A673 (cell line): ENCODE results near the gene DCHS1. TPM values are rescaled to one million over a fixed set of nuclear protein-coding genes. Genes with fewer than 3 reads are reported as not detected.
"Not testable (repeated sequence)": the region's sequence is repeated elsewhere in the genome, so short reads cannot be mapped to it uniquely, and the experiment has no call there.

Source experiments
- BruUV-seq: library from RNA; stranded (reverse); fragments of 400-500 nt; replicated peaks from 2 replicates; lab custom pipeline; 2021; lab: Mats Ljungman, UMichigan
- CTCF ChIA-PET: fragments of 300-600 bp; sonication (Branson Sonifier 250); formaldehyde crosslinking; loops from one replicate; lab custom pipeline; 2022; ENCODE audit warnings: antibody characterized with exemption; lab: Charles Lee
- POLR2A ChIA-PET: fragments of 300-600 bp; sonication (Branson Sonifier 250); formaldehyde crosslinking; loops from one replicate; lab custom pipeline; 2022; ENCODE audit warnings: antibody characterized with exemption; ENCODE audit not compliant: low non-redundant PET; lab: Charles Lee
- DNase-seq: peaks from one replicate; pipeline ENCODE4 v3.0.0-alpha.2; 2015; ENCODE audit warnings: low spot score
- H3K27ac ChIP-seq: fragments of 200-600 bp; sonication (generic); 2 replicates; pipeline ENCODE4 v1.5.1; 2016; ENCODE audit warnings: mixed run types, low read depth, mild to moderate bottlenecking, mixed read lengths, antibody characterized with exemption, low read length; ENCODE audit not compliant: poor library complexity, severe bottlenecking
- H3K27me3 ChIP-seq: fragments of 200-600 bp; sonication (generic); replicated peaks from 2 replicates; pipeline ENCODE4 v1.6.1; 2017; ENCODE audit warnings: mixed run types, low read depth, mild to moderate bottlenecking, mixed read lengths, antibody characterized with exemption, low read length; ENCODE audit not compliant: insufficient read depth, poor library complexity
- H3K36me3 ChIP-seq: fragments of 200-600 bp; sonication (generic); 2 replicates; pipeline ENCODE4 v1.6.1; 2016; ENCODE audit warnings: mixed run types, mild to moderate bottlenecking, mixed read lengths, antibody characterized with exemption, low read length; ENCODE audit not compliant: insufficient read depth, poor library complexity, severe bottlenecking
- H3K4me1 ChIP-seq: fragments of 200-600 bp; sonication (generic); 2 replicates; pipeline ENCODE4 v1.6.1; 2017; ENCODE audit warnings: mixed run types, mild to moderate bottlenecking, mixed read lengths, antibody characterized with exemption, low read length; ENCODE audit not compliant: insufficient read depth, poor library complexity, severe bottlenecking
- H3K4me3 ChIP-seq: fragments of 200-600 bp; sonication (generic); 2 replicates; pipeline ENCODE4 v1.5.1; 2016; ENCODE audit warnings: low read depth, mixed run types, mild to moderate bottlenecking, mixed read lengths, low read length; ENCODE audit not compliant: poor library complexity, severe bottlenecking
- H3K9me3 ChIP-seq: fragments of 200-600 bp; sonication (generic); 2 replicates; pipeline ENCODE4 v1.6.1; 2016; ENCODE audit warnings: mixed run types, low read depth, mild to moderate bottlenecking, mixed read lengths, antibody characterized with exemption, low read length; ENCODE audit not compliant: poor library complexity, severe bottlenecking
- EZH2 ChIP-seq: fragments of 200-600 bp; sonication (generic); IDR thresholded peaks from 2 replicates; pipeline ENCODE4 v1.6.1; 2017; ENCODE audit warnings: borderline replicate concordance, low read depth, mild to moderate bottlenecking, mixed read lengths, antibody characterized with exemption, low read length; ENCODE audit not compliant: poor library complexity, severe bottlenecking
- intact Hi-C: fragments of 100-400 bp; cut with micrococcal nuclease; formaldehyde crosslinking; loops from one replicate; pipeline ENCODE4 v1.10.0; 2022; ENCODE audit not compliant: unreplicated experiment
- total RNA-seq: library from RNA; stranded (reverse); gene quantifications from 2 replicates; pipeline ENCODE4 v1.2.3, GENCODE V29; 2021
- TF ChIP-seq, protein P1 (sequence below): fragments of 300-800, 200-600 bp; sonication (generic); conservative IDR thresholded peaks from 2 replicates; pipeline ENCODE4 v1.5.1; 2017; ENCODE audit warnings: low read depth, mild to moderate bottlenecking, antibody characterized with exemption, low read length, moderate library complexity, mixed read lengths

The DCHS1 gene
- total RNA-seq, 1 experiment from 2014 or later = 17.6 TPM

DNA sequence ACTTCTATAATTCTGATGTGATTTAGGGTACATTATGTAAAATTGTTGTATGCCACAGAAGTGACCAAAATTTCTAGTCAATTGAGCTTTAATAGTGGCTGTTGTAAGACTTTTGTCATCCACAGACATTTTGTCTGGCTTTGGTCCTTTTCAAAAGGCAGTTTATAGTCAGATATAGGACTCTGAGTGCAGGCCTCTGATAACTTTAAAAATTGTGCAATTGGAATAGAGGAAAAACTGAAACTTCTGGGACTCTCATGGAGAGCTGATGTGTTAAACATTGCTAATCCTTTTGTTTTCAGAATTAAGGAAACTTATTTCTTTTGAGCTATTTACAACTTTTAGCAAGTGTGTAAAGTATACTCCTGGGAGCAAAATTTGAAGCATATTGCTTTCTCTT is 36.5 kb upstream of the DCHS1 start:
- ChIA-PET CTCF (no interaction called here), POLR2A (no interaction called here)
- Histone ChIP-seq H3K4me3 (no peak overlapping the region), H3K36me3 (no peaks in the 10 kb centered on the region), H3K27me3 (no peaks in the 10 kb centered on the region), H3K27ac (no peak overlapping the region), H3K9me3 (no peaks in the 10 kb centered on the region), H3K4me1 (peaks cover 5% of the 10 kb centered on the region)
- DNase-seq = no peak
- TF ChIP-seq, protein P1, sequence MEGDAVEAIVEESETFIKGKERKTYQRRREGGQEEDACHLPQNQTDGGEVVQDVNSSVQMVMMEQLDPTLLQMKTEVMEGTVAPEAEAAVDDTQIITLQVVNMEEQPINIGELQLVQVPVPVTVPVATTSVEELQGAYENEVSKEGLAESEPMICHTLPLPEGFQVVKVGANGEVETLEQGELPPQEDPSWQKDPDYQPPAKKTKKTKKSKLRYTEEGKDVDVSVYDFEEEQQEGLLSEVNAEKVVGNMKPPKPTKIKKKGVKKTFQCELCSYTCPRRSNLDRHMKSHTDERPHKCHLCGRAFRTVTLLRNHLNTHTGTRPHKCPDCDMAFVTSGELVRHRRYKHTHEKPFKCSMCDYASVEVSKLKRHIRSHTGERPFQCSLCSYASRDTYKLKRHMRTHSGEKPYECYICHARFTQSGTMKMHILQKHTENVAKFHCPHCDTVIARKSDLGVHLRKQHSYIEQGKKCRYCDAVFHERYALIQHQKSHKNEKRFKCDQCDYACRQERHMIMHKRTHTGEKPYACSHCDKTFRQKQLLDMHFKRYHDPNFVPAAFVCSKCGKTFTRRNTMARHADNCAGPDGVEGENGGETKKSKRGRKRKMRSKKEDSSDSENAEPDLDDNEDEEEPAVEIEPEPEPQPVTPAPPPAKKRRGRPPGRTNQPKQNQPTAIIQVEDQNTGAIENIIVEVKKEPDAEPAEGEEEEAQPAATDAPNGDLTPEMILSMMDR = no peak
- TF ChIP-seq EZH2 = no peak
- no TSS peak for BruUV-seq
- intact Hi-C loops = no loop called here

GRCh38 chr11:6690431-6691132 is 35.0 kb upstream of the DCHS1 start:
- H3K4me1 ChIP-seq, DNase-seq, H3K36me3 ChIP-seq, CTCF ChIA-PET, H3K27me3 ChIP-seq, H3K27ac ChIP-seq, POLR2A ChIA-PET, BruUV-seq, intact Hi-C loops, H3K4me3 ChIP-seq, H3K9me3 ChIP-seq: not testable (repeated sequence)

- BruUV-seq = no TSS peak
Measured at GRCh38 chr11:6687876-6688275, 32.3 kb upstream of the DCHS1 start.

More at GRCh38 chr11:6687876-6688275, 32.3 kb upstream of the DCHS1 start:
- Histone ChIP-seq H3K36me3 (no peaks in the 10 kb centered on the region), H3K4me1 (peaks cover 4% of the 10 kb centered on the region), H3K4me3 (no peak overlapping the region), H3K27me3 (no peaks in the 10 kb centered on the region), H3K27ac (no peak overlapping the region), H3K9me3 (no peaks in the 10 kb centered on the region)
- no peak for DNase-seq
- ChIA-PET CTCF (no interaction called here), POLR2A (no interaction called here)
- intact Hi-C loops = no loop called here
- TF ChIP-seq, protein P1 = no peak
- no peak for TF ChIP-seq EZH2
